ENCODE data around the gene CBR1. TPM values are rescaled to one million over a fixed set of nuclear protein-coding genes. Genes with fewer than 3 reads are reported as not detected.

The CBR1 gene
- total and polyA plus RNA-seq, 10 of the 15 experiments (the other 5 are each of a cell fraction or from before 2014, with no cell fraction given) = 16.9 to 138 (median 57.4) TPM

DNA sequence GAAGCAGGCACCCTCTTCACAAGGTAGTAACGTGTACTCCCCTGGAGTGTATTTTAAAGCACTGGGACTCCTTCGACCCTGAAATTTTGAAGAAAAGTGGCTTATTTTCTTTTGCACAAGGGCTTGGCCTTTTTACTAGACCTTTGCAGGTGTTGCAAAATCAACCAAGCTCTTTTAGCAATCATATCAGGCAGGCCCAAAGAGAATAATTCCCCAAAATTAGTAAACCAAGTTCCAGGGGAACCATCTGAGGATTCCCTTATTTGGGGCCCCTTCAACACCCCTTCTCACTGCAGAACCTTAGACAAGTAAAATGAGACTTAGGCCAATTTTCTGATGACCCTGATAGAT is 28.3 kb downstream of the CBR1 start:
- BruUV-seq (replicated peaks) = no TSS peak
- ATAC-seq (no peak), FAIRE-seq (no peak), DNase-seq (ENCODE audit: low read depth, low spot score) (no peak)
- Histone ChIP-seq H3K27ac (ENCODE audit: control insufficient read depth, insufficient read depth) (no peak overlapping the region), H2AFZ (ENCODE audit: control insufficient read depth, low read depth, low read length) (no peak overlapping the region), H4K20me1 (ENCODE audit: control insufficient read depth, insufficient read depth) (no peaks in the 10 kb centered on the region), H3K36me3 (ENCODE audit: control insufficient read depth in 2 of 2, insufficient read depth in 2 of 2, low read length in 1 of 2) (no peaks in the 10 kb centered on the region), H3K9ac (ENCODE audit: control insufficient read depth, insufficient read depth, low read length) (no peak overlapping the region), H3K79me2 (ENCODE audit: control insufficient read depth, insufficient read depth, low read length) (no peaks in the 10 kb centered on the region), H3K4me2 (ENCODE audit: control insufficient read depth, insufficient read depth) (no peak overlapping the region), H3K27me3 (replicated peaks in 1 of 2; ENCODE audit: control insufficient read depth in 2 of 2, insufficient read depth in 2 of 2, low read length in 1 of 2) (no peaks in the 10 kb centered on the region), H3K4me1 (ENCODE audit: control insufficient read depth, insufficient read depth, low read length) (peaks cover 4% of the 10 kb centered on the region; the same call in 1 of the 2 replicates), H3K9me3 (replicated peaks; ENCODE audit: control insufficient read depth, insufficient read depth, low read length) (peaks cover 10% of the 10 kb centered on the region; the same call in 2 of the 3 replicates), H3K4me3 (no peak overlapping the region)
- ChIA-PET POLR2A (no interaction called here), CTCF (interaction anchor here (0.9 kb wide), 2 partner anchors 38 to 69 kb away, joined by 3 to 4 read pairs; no protein-coding TSS in a partner anchor), RAD21 (ENCODE audit: unreplicated experiment) (interaction anchor here (0.7 kb wide), 1 partner anchor 16 kb away, joined by 3 read pairs; no protein-coding TSS in a partner anchor), SMC1A (ENCODE audit: uncharacterized antibody, unreplicated experiment) (no interaction called here)
- WGBS (ENCODE audit: insufficient coverage, insufficient replicate concordance, low lambda C conversion rate, missing lambda C conversion rate) = 0% methylated on average over 2 of the region's 2 CpGs
- in situ Hi-C loops (cut with MboI) (no loop called here), intact Hi-C loops (cut with micrococcal nuclease; ENCODE audit: unreplicated experiment) (loop anchor here (2.0 kb wide), 1 partner anchor 37 kb away; the partner anchor contains the start of gene SETD4)
- TF ChIP-seq KAT2A (conservative IDR thresholded peaks at IDR 0.05; ENCODE audit: control insufficient read depth, low read depth, low read length) (no peak), WRNIP1 (IDR thresholded peaks at IDR 0.05; ENCODE audit: borderline replicate concordance, low read depth, low read length) (no peak), MTA2 (IDR thresholded peaks at IDR 0.05; ENCODE audit: low read depth) (peak; percentile 18; the same call in 1 of the 2 replicates), NBN (IDR thresholded peaks at IDR 0.05) (0 out of 2 replicates have a peak, but pooled peaks have one; percentile 2)
- TF ChIP-seq, protein P1, sequence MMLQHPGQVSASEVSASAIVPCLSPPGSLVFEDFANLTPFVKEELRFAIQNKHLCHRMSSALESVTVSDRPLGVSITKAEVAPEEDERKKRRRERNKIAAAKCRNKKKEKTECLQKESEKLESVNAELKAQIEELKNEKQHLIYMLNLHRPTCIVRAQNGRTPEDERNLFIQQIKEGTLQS (IDR thresholded peaks at IDR 0.05; ENCODE audit: borderline replicate concordance, extremely low read depth, low read depth, low read length) = no peak
- TF ChIP-seq, protein P2, sequence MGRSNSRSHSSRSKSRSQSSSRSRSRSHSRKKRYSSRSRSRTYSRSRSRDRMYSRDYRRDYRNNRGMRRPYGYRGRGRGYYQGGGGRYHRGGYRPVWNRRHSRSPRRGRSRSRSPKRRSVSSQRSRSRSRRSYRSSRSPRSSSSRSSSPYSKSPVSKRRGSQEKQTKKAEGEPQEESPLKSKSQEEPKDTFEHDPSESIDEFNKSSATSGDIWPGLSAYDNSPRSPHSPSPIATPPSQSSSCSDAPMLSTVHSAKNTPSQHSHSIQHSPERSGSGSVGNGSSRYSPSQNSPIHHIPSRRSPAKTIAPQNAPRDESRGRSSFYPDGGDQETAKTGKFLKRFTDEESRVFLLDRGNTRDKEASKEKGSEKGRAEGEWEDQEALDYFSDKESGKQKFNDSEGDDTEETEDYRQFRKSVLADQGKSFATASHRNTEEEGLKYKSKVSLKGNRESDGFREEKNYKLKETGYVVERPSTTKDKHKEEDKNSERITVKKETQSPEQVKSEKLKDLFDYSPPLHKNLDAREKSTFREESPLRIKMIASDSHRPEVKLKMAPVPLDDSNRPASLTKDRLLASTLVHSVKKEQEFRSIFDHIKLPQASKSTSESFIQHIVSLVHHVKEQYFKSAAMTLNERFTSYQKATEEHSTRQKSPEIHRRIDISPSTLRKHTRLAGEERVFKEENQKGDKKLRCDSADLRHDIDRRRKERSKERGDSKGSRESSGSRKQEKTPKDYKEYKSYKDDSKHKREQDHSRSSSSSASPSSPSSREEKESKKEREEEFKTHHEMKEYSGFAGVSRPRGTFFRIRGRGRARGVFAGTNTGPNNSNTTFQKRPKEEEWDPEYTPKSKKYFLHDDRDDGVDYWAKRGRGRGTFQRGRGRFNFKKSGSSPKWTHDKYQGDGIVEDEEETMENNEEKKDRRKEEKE (IDR thresholded peaks at IDR 0.05) = no peak
